Suprapubic skin (tissue), 4 donors: ENCODE data around the gene GPR25. TPM values are rescaled to one million over a fixed set of nuclear protein-coding genes. Genes with fewer than 3 reads are reported as not detected.
A peak's percentile ranks its signal among the peaks of the same experiment; 100 is the strongest.

Source experiments
- DNase-seq, 2 donors: peaks; one replicate each; pipeline ENCODE4 v3.0.0-alpha.2; 2019; ENCODE audit warnings: low spot score in 2 of 2
- H3K27ac ChIP-seq: fragments of 200-600 bp; sonication (generic); one replicate; pipeline ENCODE4 v1.5.1; 2019
- H3K27me3 ChIP-seq: fragments of 200-600 bp; sonication (generic); one replicate; pipeline ENCODE4 v1.5.1; 2019
- H3K36me3 ChIP-seq: fragments of 200-600 bp; sonication (generic); one replicate; pipeline ENCODE4 v1.5.1; 2019
- H3K4me1 ChIP-seq: fragments of 200-600 bp; sonication (generic); one replicate; pipeline ENCODE4 v1.5.1; 2019
- H3K4me3 ChIP-seq: fragments of 200-600 bp; sonication (generic); one replicate; pipeline ENCODE4 v1.5.1; 2019; ENCODE audit warnings: mild to moderate bottlenecking
- H3K9me3 ChIP-seq: fragments of 200-600 bp; sonication (generic); one replicate; pipeline ENCODE4 v1.5.1; 2019
- CTCF ChIP-seq, 2 donors: fragments of 200-600 bp in 1 of 2; fragments of 450-650 bp in 1 of 2; sonication (generic) in 1 of 2; IDR thresholded peaks; one replicate each; pipeline ENCODE4 v1.5.1; 2016 to 2019; ENCODE audit warnings: antibody characterized with exemption in 2 of 2, mild to moderate bottlenecking in 1 of 2, moderate library complexity in 1 of 2
- EP300 ChIP-seq: sonication (generic); formaldehyde crosslinking; IDR thresholded peaks from one replicate; pipeline ENCODE4 v1.6.1; 2017; ENCODE audit warnings: antibody characterized with exemption
- POLR2A ChIP-seq, 2 donors: fragments of 450-650 bp; IDR thresholded peaks; one replicate each; pipeline ENCODE4 v1.6.1; 2017; ENCODE audit warnings: antibody characterized with exemption in 2 of 2, mild to moderate bottlenecking in 2 of 2, moderate library complexity in 2 of 2
- POLR2AphosphoS5 ChIP-seq, 3 donors: sonication (generic); formaldehyde crosslinking; IDR thresholded peaks; one replicate each; pipeline ENCODE4 v1.6.1; 2017; ENCODE audit warnings: antibody characterized with exemption in 3 of 3
- WGBS: methylation state at CpG from one replicate; pipeline ENCODE4 v1.1.5; 2018; 5-methylcytosine and 5-hydroxymethylcytosine counted together
- total RNA-seq, 4 donors: library from RNA; depleted of rRNA; stranded (reverse); fragments of >200 nt; gene quantifications; one replicate each; pipeline ENCODE4 v1.1.0, GENCODE V29; 2016

GPR25 gene
- total RNA-seq, 4 donors from 2014 or later: not detected

GRCh38 chr1:200867018-200867811 is 5.6 kb upstream of the GPR25 start:
- no peaks in the 10 kb centered on the region for H3K9me3 ChIP-seq
- peaks cover 25% of the 10 kb centered on the region for H3K27me3 ChIP-seq
- no peak for DNase-seq
- H3K27ac ChIP-seq: no peak overlapping the region
- TF ChIP-seq POLR2AphosphoS5 (IDR thresholded peaks at IDR 0.05) (no peak), POLR2A (IDR thresholded peaks at IDR 0.05) (no peak)
- peaks cover 17% of the 10 kb centered on the region for H3K36me3 ChIP-seq
- H3K4me1 ChIP-seq: no peaks in the 10 kb centered on the region
- 60% methylated on average over 11 of the region's 11 CpGs for WGBS
- H3K4me3 ChIP-seq: no peak overlapping the region

GRCh38 chr1:200869376-200869752 is 3.4 kb upstream of the GPR25 start:
- DNase-seq: no peak
- Histone ChIP-seq H3K27ac (no peak overlapping the region), H3K36me3 (peaks cover 4% of the 10 kb centered on the region), H3K4me1 (peaks cover 14% of the 10 kb centered on the region), H3K27me3 (peaks cover 46% of the 10 kb centered on the region), H3K4me3 (no peak overlapping the region), H3K9me3 (no peaks in the 10 kb centered on the region)
- WGBS: 84% methylated on average over 5 of the region's 5 CpGs
- TF ChIP-seq CTCF (IDR thresholded peaks at IDR 0.05): no peak
- no peak for TF ChIP-seq POLR2A (IDR thresholded peaks at IDR 0.05)
- TF ChIP-seq POLR2AphosphoS5 (IDR thresholded peaks at IDR 0.05): no peak
- no peak for TF ChIP-seq EP300

GRCh38 chr1:200869753-200870391 is 2.9 kb upstream of the GPR25 start:
- 81% methylated on average over 9 of the region's 9 CpGs for WGBS
- Histone ChIP-seq H3K4me1 (peaks cover 14% of the 10 kb centered on the region), H3K27me3 (peaks cover 47% of the 10 kb centered on the region), H3K36me3 (peaks cover 4% of the 10 kb centered on the region), H3K27ac (no peak overlapping the region), H3K4me3 (no peak overlapping the region), H3K9me3 (no peaks in the 10 kb centered on the region)
- DNase-seq: no peak
- TF ChIP-seq POLR2A (IDR thresholded peaks at IDR 0.05) (no peak), CTCF (IDR thresholded peaks at IDR 0.05) (no peak), POLR2AphosphoS5 (IDR thresholded peaks at IDR 0.05) (no peak), EP300 (no peak)

- no peak overlapping the region for H3K27ac ChIP-seq
- H3K4me1 ChIP-seq: peaks cover 14% of the 10 kb centered on the region
- TF ChIP-seq CTCF (IDR thresholded peaks at IDR 0.05) (no peak), EP300 (no peak), POLR2A (IDR thresholded peaks at IDR 0.05) (no peak), POLR2AphosphoS5 (IDR thresholded peaks at IDR 0.05) (no peak)
- peak overlapping the region; percentile 42 for H3K4me3 ChIP-seq
- WGBS: no CpG with 5 or more reads among the region's 61 CpGs
- peaks cover 67% of the 10 kb centered on the region for H3K27me3 ChIP-seq
- no peak for DNase-seq
- H3K36me3 ChIP-seq: no peaks in the 10 kb centered on the region
- H3K9me3 ChIP-seq: no peaks in the 10 kb centered on the region
Observed at GRCh38 chr1:200873116-200873670, 412 bp downstream of the GPR25 start.

GRCh38 chr1:200873671-200874397 is 1.1 kb downstream of the GPR25 start:
- H3K4me1 ChIP-seq: peaks cover 14% of the 10 kb centered on the region
- WGBS: 41% methylated on average over 25 of the region's 66 CpGs
- peak overlapping the region; percentile 42 for H3K4me3 ChIP-seq
- H3K27ac ChIP-seq: no peak overlapping the region
- TF ChIP-seq POLR2AphosphoS5 (IDR thresholded peaks at IDR 0.05) (no peak), POLR2A (IDR thresholded peaks at IDR 0.05) (no peak), CTCF (IDR thresholded peaks at IDR 0.05) (no peak), EP300 (no peak)
- no peaks in the 10 kb centered on the region for H3K9me3 ChIP-seq
- peaks cover 69% of the 10 kb centered on the region for H3K27me3 ChIP-seq
- H3K36me3 ChIP-seq: no peaks in the 10 kb centered on the region
- no peak for DNase-seq
